Subcutaneous adipose tissue (tissue), 4 donors: Measurements from ENCODE around the gene KCNJ10. TPM values are rescaled to one million over a fixed set of nuclear protein-coding genes. Genes with fewer than 3 reads are reported as not detected.

Experiments
- CTCF ChIP-seq: fragments of 450-650 bp; IDR thresholded peaks from one replicate; pipeline ENCODE4 v1.5.1; 2016; ENCODE audit warnings: low read depth, mild to moderate bottlenecking, control low read depth, antibody characterized with exemption, moderate library complexity
- total RNA-seq, 4 donors: library from RNA; depleted of rRNA; stranded (reverse); fragments of >200 nt; gene quantifications; one replicate each; pipeline ENCODE4 v1.1.0, GENCODE V29; 2016

Gene KCNJ10
- total RNA-seq, 4 donors from 2014 or later: not detected

DNA sequence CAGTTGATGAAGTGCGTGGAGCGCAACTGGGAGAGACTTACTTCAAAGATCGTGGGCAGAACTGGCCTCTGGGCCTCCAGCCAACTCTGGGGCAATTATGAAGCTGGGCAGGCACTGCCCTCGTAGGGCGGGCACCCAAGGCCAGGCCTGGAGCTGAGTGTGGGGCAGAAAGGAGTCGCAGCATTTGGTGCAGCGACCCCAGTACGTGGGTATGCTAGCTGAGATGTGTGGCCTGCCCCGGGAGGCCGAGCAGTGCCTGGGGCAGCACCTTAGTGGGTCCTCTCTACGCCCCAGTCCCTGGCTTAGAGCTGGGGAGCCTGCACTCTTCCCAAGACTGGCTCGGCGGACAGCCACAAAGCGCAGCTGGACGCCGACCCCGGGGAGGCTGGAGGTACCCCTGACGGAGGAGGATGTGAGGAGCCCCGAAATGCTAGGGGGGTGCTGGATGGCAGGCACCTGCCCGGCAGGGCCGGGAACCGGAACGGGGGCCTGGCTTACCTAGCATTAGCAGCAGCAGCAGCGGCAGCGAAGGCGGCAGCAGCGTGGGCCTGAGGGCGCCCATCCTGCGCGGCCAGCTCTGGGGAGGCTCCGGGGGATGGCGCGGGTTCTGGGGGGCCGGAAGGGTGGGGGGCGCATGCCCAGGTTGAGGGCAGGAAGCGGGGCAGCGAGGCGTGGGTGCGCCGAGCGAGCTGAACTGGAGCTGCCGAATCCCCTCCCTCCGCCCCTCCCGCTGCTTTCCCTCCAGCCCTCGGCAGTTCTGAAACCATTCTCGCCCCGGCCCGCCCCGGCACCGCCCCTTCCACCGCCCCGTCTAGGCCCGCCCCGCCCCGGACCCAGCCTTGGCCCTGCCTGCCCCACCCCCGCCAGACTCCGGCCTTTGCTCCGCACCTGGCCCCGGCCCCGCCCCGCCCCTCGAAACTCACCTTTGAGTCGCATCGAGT, 28.2 kb upstream of the KCNJ10 start, which contains the start of gene IGSF8:
Gene IGSF8, minus strand, starts transcription at position 709 of the 941 bp plus-strand sequence. Its CDS starts 147 bp downstream, at position 562.
- no peak for TF ChIP-seq CTCF

DNA sequence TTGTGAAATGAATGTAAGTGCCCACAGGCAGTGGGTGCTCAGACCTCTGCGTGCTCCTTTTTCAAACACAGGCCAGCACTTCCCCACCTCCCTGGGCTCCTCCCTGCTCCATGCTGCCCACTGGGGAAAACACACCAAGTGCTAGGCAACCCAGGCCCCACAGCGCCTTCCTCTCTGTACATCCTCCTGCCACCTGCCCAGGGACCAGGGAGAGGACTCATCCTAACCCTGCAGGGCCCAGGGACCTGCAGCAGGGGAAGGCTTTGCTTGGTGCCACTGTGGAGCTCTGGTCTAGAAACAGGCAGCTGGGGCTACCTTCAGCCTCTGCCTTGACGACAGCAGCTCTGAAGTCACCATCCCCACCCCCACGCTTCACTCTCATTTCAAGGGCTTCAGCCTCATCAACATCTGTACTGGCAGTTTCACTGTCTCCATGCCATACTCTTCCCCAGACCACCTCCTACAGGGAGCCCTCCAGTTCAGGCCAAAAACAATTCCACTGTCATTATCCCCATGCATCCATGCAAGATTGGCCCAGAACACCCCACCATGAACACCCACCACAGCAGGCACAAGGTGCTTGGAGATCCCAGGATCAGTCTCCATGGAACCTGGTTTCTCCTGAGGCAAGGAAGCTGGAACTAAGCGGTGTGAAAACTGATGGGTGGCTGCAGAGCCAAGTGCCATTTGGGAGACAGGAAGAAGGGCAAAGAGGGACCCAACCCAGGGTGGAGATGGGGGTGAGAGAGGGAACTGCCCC, 27.4 kb upstream of the KCNJ10 start:
- no peak for TF ChIP-seq CTCF

DNA sequence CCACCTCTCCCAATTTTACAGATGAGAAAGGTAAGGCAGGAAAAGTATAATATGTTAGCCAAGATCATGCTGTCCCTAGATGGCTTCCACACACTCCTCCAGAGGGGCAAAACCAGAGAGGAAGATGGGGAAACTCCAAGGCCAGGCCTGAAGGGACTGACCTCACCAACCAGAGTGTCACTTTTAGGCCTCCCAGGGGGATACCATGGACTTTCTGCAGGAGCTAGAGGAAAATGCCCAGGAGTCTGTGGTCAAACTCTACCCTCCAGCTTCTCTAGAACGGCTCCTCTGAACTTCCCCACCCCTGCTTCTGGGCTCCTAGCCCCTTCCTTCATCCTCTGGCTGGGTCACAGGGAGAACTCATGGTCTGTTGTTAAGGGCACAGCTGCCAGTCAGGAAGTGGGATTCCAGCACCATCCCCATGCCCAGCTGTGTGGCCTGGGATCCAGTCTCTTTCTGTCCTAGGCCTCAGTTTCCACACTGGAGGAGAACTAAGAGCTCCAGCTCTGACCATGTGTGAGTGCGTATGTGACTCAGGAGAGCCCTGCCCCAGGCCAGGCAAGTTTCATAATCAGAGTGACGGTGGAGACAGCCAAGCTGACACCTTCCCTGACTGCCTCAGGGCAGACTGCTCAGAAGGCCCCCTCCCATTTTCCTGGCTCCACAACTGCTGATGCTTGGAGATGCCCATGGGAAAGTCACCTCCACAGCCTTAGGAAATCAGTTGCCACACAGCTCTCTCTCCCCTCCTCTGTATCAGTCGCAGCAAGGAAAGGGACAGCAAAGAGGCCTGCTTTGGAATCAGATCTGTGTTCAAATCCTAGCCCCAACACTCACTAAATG, 26.5 kb upstream of the KCNJ10 start:
- no peak for TF ChIP-seq CTCF

DNA sequence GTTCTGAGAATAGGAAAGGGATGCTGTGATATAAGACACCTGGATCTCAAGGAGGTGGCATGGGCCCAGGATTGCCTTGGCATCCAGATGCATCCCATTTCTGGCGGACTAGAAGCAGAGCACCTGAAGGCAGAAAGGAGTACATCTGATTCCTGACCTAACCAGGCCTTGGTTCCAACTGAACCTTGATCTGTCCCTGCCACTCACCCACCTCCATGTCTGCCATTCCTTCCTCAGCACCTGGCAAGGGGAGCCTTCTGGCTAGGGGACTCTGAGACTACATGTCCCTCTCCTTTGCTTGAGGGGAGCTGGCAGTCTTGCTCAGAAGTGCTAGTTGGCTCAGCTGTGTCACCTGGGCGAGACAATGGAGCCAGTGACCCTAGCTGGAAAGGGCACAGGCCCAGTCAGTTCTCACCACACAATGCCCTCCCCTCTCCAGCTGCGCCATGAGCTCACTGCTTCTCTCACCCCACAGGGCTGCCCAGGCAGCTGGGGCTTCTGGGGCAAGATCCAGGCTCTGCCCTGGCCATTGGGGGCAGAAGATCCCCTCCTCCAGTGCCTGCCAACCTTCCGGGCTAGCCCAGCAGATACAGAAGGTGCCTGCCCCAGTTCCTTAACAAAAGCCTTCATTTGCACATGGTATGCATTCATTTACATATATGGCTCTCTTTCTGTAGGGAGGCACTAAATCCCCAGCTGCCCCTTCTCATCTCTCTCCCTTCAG, 25.6 kb upstream of the KCNJ10 start:
- no peak for TF ChIP-seq CTCF

GRCh38 chr1:160094806-160095205, 24.8 kb upstream of the KCNJ10 start:
- no peak for TF ChIP-seq CTCF

DNA sequence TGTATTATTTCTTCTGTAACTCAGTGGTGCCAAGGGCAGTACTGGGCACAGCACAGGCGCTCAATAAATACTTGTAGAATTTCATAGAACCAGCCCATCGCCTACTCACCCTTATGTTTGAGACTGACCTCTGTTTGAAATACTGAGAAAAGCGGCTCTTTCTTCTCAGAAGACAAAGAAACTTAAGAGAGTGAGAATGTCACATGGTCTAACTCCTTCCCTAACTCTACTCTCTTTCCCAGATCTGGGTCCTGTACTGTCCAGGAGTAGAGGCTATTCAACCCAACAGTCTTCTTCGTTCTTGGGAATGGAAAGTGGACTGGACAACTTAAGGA, 24.3 kb upstream of the KCNJ10 start:
- no peak for TF ChIP-seq CTCF
